ENCODE results near the gene ETV3.

DNA sequence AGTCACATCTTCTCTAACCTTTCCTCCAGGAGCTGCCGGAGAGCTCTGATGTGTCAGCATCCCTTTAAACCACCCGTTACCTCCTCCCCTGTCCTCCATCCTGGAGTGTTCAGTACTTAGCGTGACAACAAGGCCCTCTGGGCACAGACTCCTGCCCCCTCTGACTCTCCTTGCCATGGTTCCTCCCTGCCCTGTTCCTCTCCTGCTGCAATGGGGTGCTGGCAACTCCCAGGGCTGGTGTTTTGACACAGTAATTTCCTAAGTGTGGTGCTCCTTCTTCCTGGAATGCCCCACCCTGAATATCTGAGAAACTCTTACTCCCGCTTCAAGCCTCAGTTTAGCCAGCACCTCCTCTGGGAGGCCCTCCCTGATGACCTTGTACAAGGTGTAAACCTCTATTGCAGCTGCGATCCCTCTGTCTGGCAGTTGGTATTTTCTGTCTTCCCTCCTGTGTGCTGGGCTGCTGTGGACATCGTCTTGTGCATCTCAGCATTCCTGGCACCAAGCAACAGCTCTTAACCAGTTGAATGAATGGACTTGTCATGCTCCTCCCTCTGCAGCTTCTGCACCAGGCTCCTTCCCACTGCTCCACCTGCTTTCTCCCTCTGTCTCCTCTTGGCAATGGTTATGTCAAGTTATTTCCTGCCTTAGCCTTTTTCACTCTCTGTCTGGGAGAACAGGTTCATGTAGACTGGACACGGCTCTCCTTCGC is 48.2 kb upstream of the ETV3 start:
- TF ChIP-seq CTCF (IDR thresholded peaks at IDR 0.05) (no peak), POLR2A (IDR thresholded peaks at IDR 0.05) (no peak)
